ENCODE data around the gene CYP3A7.
"Not testable (repeated sequence)": the region's sequence is repeated elsewhere in the genome, so short reads cannot be mapped to it uniquely, and the experiment has no call there.

The CYP3A7 gene

DNA sequence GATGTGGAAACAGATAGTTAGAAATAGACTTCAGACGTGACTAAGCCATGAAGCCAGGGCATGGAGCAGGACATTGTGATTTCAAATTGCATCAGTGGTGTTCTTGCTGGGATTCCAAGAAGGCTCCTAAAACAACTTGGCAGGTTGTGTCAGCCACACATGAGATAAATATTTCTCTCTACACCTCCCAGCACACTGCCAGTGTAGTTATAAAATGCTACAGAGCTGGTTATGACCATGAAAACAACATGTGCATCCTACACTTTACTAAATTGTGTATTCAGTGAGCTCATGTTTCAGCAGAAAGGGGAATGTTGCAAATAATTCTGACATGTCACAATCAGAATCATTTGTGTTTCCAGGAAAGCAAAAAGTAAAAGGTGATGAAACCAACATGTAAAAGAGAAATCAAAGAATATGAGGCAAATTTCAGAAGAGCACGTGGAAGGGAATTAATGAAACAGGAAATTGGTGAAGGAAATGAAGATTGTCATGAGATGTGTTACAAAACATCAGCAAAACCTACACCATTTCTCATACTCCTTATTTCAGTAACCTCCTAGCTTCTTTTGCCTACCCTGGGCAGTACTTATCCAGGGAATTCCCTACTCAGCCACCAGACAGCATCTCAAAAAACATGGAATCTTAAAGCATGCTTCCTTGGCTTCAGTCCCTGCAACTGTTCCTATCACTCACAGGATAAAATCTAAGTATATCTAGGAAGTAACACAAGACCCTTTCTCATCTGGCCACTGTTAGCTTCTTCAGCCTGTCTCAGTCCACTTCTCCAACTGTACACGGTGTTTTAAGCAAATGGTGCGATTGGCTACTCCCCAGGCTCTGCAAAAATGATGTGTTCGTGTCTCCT is 5.8 kb upstream of the CYP3A7 start:
- DNase-seq (ENCODE audit: low spot score) = no peak
- Histone ChIP-seq H3K4me3 (ENCODE audit: severe bottlenecking) (no peak overlapping the region), H3K9me3 (ENCODE audit: severe bottlenecking) (no peaks in the 10 kb centered on the region), H3K36me3 (ENCODE audit: low read depth) (no peaks in the 10 kb centered on the region), H3K27me3 (ENCODE audit: insufficient read depth, poor library complexity, severe bottlenecking) (no peaks in the 10 kb centered on the region), H3K27ac (ENCODE audit: poor library complexity, severe bottlenecking) (peak overlapping the region; percentile 57), H3K4me1 (ENCODE audit: insufficient read depth, poor library complexity, severe bottlenecking) (peaks cover 31% of the 10 kb centered on the region)
- ATAC-seq (ENCODE audit: low read depth) = peak; percentile 84
- TF ChIP-seq, protein P1, sequence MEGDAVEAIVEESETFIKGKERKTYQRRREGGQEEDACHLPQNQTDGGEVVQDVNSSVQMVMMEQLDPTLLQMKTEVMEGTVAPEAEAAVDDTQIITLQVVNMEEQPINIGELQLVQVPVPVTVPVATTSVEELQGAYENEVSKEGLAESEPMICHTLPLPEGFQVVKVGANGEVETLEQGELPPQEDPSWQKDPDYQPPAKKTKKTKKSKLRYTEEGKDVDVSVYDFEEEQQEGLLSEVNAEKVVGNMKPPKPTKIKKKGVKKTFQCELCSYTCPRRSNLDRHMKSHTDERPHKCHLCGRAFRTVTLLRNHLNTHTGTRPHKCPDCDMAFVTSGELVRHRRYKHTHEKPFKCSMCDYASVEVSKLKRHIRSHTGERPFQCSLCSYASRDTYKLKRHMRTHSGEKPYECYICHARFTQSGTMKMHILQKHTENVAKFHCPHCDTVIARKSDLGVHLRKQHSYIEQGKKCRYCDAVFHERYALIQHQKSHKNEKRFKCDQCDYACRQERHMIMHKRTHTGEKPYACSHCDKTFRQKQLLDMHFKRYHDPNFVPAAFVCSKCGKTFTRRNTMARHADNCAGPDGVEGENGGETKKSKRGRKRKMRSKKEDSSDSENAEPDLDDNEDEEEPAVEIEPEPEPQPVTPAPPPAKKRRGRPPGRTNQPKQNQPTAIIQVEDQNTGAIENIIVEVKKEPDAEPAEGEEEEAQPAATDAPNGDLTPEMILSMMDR (IDR thresholded peaks at IDR 0.05; ENCODE audit: poor library complexity, severe bottlenecking) = no peak

DNA sequence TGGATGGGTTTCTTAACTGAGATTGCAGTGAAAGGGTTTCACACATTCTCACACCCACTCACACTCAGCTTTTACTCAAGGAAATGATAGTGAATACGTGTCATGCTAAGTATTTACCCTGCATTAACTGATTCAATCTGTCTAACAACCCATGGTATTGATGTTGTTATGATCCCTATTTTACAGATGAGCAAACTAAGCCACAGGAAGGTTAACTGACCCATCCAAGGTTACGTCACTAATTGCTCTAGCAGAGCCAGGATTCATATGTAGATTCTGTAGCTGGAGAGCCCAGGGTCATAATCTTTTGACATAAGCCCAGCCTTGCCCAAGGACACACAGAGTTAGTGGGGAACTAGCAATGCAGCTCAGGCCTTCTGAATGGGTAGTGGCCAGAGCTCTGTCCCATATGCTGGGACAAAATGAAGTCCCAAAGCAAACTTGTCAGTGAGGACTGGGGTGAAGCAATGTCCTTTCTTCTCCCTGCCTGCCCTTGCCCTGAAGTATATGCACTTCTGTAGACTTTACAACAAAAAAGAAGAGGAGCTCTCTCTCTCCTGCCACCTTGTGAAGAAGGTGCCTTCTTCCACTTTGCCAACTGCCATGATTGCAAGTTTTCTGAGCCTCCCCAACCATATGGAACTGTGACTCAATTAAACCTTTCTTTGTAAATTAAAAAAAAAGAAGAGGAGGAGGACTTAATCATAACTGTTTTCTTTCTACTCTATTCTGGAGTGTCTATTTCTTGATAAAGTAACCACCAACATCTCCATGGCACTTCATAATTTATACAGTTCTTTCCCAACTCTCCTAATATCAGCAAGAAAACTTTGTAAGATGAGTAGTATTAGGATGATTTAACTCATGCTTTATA is 4.9 kb upstream of the CYP3A7 start:
- ATAC-seq (ENCODE audit: low read depth) (no peak), DNase-seq (ENCODE audit: low spot score) (no peak)
- Histone ChIP-seq H3K4me1 (ENCODE audit: insufficient read depth, poor library complexity, severe bottlenecking) (peaks cover 31% of the 10 kb centered on the region), H3K4me3 (ENCODE audit: severe bottlenecking) (no peak overlapping the region), H3K27me3 (ENCODE audit: insufficient read depth, poor library complexity, severe bottlenecking) (no peaks in the 10 kb centered on the region), H3K27ac (ENCODE audit: poor library complexity, severe bottlenecking) (peak overlapping the region; percentile 57), H3K36me3 (ENCODE audit: low read depth) (no peaks in the 10 kb centered on the region), H3K9me3 (ENCODE audit: severe bottlenecking) (no peaks in the 10 kb centered on the region)
- TF ChIP-seq, protein P1 (IDR thresholded peaks at IDR 0.05; ENCODE audit: poor library complexity, severe bottlenecking) = no peak

DNA sequence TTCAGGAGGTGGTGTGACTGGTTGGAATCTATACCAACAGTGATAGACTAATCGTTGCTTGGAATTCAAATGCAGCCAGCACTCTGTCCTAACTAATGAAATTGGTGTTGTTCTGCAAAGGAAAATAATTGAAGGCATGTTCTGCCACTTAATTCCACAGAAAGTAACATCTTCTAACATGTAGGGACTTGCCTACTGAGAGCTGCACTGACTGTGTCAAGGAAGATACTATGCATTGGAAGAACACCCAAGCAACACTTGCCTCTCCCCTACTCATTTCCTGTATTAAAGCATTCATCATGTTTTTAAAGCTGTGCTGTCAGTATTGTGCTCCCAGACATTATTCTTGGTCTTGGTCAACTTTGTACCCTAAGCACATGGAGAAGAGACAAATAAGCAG is 2.7 kb upstream of the CYP3A7 start:
- H3K27ac ChIP-seq (ENCODE audit: poor library complexity, severe bottlenecking) = peak overlapping the region; percentile 74
- H3K4me1 ChIP-seq (ENCODE audit: insufficient read depth, poor library complexity, severe bottlenecking) = peaks cover 31% of the 10 kb centered on the region
- H3K9me3 ChIP-seq (ENCODE audit: severe bottlenecking) = no peaks in the 10 kb centered on the region
- TF ChIP-seq, protein P1 (IDR thresholded peaks at IDR 0.05; ENCODE audit: poor library complexity, severe bottlenecking) = no peak
- H3K36me3 ChIP-seq (ENCODE audit: low read depth) = no peaks in the 10 kb centered on the region
- peak; percentile 85 for ATAC-seq (ENCODE audit: low read depth)
- no peaks in the 10 kb centered on the region for H3K27me3 ChIP-seq (ENCODE audit: insufficient read depth, poor library complexity, severe bottlenecking)
- H3K4me3 ChIP-seq (ENCODE audit: severe bottlenecking) = no peak overlapping the region
- no peak for DNase-seq (ENCODE audit: low spot score)

DNA sequence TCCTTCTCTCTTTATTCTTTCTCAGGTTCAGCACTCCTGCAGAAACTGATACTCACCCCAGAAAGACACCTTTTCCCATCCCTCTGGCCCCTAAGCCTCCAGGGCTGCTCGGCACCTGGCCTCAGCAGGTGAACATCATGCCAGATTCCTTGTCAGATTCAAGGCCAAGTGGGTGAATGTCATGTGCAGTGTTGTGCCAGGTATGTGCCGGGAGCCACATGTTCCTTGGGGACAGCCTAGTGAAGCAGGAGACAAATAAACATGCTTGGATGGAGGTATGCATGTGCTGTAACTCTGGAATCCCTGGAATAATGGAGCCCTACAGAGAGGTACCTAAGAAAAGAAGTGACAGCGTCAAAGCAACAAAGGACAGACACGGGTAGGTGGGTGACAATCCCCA is 1.7 kb upstream of the CYP3A7 start:
- ATAC-seq (ENCODE audit: low read depth) = not testable (repeated sequence)
- peak overlapping the region; percentile 74 for H3K27ac ChIP-seq (ENCODE audit: poor library complexity, severe bottlenecking)

DNA sequence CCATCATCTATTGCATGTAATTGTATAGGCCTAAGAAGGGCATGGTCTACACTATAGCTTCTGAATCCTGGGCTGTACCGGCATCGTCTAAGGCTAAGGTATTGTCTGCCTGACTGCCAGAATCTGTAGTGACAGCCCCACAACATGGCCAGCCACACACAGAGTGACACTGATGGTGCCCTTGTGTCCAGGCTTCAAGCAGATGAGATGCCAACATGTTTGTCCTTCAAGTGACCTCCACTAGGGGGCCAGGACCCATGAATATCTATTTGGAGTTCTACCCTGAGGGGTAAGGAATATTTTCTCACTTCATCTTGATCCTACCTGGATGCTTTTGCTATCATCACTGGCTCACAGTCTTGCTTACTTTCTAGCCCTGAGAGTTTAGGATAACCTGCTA is 1.5 kb downstream of the CYP3A7 start:
- TF ChIP-seq, protein P1 (IDR thresholded peaks at IDR 0.05; ENCODE audit: poor library complexity, severe bottlenecking) = no peak
- Histone ChIP-seq H3K9me3 (ENCODE audit: severe bottlenecking) (no peaks in the 10 kb centered on the region), H3K27me3 (ENCODE audit: insufficient read depth, poor library complexity, severe bottlenecking) (no peaks in the 10 kb centered on the region), H3K36me3 (ENCODE audit: low read depth) (no peaks in the 10 kb centered on the region), H3K4me1 (ENCODE audit: insufficient read depth, poor library complexity, severe bottlenecking) (peaks cover 30% of the 10 kb centered on the region), H3K4me3 (ENCODE audit: severe bottlenecking) (no peak overlapping the region), H3K27ac (ENCODE audit: poor library complexity, severe bottlenecking) (no peak overlapping the region)
- DNase-seq (ENCODE audit: low spot score) (no peak), ATAC-seq (ENCODE audit: low read depth) (no peak)

More for the DNA sequence above, 1.7 kb upstream of the CYP3A7 start:
- H3K4me1 ChIP-seq (ENCODE audit: insufficient read depth, poor library complexity, severe bottlenecking) = peaks cover 31% of the 10 kb centered on the region
- not testable (repeated sequence) for H3K9me3 ChIP-seq (ENCODE audit: severe bottlenecking); H3K4me3 ChIP-seq (ENCODE audit: severe bottlenecking); H3K36me3 ChIP-seq (ENCODE audit: low read depth); H3K27me3 ChIP-seq (ENCODE audit: insufficient read depth, poor library complexity, severe bottlenecking); DNase-seq (ENCODE audit: low spot score)

All from RWPE2 (cell line).